ENCODE data around the gene JDP2.

The JDP2 gene

DNA sequence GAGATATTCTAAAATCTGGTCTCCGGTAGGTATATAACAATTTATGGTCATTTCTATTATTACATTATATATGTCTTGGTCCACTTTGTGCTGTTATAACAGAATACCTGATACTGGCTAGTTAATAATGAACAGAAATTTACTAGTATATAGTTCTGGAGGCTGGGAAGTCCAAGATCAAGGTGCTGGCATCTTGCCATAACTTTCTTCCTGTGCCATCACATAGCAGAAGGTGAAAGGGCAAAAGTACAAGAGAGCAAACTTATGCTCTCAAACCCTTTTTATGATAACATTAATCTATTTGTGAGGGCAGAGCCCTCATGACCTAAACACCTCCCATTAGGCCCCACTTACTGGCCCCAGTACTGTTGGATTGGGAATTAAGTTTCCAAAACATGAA lies 76.6 kb downstream of the JDP2 start:
- in situ Hi-C loops (cut with MboI; ENCODE audit: low sequenced_read_pairs) = no loop called here

- in situ Hi-C loops (cut with MboI; ENCODE audit: low sequenced_read_pairs) = no loop called here
Measured at GRCh38 chr14:75506930-75507329, 79.1 kb downstream of the JDP2 start.

DNA sequence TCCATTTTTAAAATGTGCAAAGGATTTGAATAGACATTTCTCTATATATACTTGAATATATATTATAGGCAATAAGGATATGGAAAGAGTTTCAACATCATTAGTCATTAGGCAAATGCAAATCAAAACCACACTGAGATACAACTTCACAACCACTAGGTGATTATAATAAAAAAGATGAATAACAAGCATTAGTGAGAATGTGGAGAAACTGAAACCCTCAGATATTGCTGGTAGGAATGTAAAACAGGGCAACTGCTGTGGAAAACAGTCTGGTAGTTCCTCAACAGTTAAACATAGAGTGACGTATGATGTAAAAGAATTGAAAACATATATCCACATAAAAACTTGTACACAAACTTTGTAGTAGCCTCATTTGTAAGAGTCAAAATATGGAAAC lies 82.7 kb downstream of the JDP2 start:
- in situ Hi-C loops (cut with MboI; ENCODE audit: low sequenced_read_pairs) = no loop called here

DNA sequence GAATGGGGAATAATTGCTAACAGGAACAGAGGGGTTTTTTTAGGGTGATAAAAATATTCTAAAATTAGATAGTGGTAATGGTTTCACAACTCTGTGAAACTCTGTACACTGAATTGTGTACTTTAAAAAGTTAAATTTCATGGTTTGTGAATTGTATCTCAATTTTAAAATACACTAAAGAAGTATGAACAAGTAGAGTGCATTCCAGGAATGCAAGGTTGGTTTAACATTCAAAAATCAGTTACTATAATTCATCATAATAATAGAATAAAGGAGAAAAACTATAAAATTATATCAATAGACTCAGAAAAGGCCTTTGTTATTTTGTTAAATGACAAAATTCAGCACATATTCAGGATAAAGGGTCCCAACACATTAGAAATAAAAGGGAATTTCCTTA lies 83.4 kb downstream of the JDP2 start:
- in situ Hi-C loops (cut with MboI; ENCODE audit: low sequenced_read_pairs) = no loop called here

DNA sequence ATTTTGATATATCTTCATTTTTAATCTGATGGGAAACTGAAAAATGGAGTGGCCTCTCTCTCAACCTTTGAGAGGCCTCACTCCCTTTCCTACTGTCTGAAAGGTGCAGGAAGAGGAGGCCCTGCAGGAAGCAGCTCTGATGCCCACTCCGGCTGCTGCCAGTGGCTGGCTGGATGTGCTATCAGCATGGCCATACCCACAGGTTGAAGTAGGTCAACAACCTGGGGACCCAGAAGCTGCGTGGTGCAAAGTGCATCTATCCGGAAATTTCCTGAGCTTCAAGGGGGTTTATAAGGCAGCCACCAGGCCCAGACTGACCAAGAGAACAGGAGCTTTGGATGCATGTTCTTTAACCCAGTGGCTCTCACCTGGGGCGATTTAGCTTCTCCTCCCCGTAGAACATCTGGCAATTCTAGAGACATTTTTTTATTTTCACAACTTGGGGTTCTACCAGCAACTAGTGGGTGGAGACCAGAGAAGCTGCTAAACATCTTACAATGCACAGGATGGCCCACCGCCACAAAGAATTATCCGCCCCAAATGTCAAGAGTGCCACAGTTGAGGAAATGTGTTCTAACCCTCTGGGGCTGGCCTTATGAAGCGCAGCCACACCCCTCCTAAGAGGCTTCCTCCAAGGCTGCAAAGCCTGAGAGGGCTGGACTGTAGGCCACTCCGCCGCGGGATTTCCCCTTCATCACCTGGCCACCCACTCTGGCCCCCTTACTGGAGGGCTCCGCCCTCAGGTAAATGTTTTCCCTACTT lies 86.3 kb downstream of the JDP2 start:
- in situ Hi-C loops (cut with MboI; ENCODE audit: low sequenced_read_pairs) = no loop called here

GRCh38 chr14:75514673-75515628 lies 87.1 kb downstream of the JDP2 start:
- in situ Hi-C loops (cut with MboI; ENCODE audit: low sequenced_read_pairs) = no loop called here

- in situ Hi-C loops (cut with MboI; ENCODE audit: low sequenced_read_pairs) = no loop called here
Measured at GRCh38 chr14:75515629-75515996, 87.8 kb downstream of the JDP2 start.

- in situ Hi-C loops (cut with MboI; ENCODE audit: low sequenced_read_pairs) = no loop called here
Measured at GRCh38 chr14:75518625-75519024, 90.8 kb downstream of the JDP2 start.

DNA sequence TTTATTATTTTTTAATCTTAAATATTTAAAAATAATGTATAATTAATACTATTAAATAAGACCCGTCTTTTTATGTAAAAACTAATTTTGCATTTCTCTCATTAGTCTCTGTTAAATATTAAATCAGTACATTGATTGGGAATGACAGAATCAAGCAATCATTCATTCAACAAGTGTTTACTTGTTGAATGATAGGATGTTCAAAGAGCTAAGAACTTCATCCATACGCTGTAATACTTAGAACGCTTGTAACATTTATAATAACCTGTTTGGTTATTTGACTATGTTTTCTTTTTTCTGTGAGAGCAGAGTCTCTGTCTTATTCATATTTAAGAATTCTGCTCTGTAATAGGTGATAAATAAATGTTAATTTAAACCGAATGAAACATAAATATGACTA lies 91.6 kb downstream of the JDP2 start:
- in situ Hi-C loops (cut with MboI; ENCODE audit: low sequenced_read_pairs) = no loop called here

DNA sequence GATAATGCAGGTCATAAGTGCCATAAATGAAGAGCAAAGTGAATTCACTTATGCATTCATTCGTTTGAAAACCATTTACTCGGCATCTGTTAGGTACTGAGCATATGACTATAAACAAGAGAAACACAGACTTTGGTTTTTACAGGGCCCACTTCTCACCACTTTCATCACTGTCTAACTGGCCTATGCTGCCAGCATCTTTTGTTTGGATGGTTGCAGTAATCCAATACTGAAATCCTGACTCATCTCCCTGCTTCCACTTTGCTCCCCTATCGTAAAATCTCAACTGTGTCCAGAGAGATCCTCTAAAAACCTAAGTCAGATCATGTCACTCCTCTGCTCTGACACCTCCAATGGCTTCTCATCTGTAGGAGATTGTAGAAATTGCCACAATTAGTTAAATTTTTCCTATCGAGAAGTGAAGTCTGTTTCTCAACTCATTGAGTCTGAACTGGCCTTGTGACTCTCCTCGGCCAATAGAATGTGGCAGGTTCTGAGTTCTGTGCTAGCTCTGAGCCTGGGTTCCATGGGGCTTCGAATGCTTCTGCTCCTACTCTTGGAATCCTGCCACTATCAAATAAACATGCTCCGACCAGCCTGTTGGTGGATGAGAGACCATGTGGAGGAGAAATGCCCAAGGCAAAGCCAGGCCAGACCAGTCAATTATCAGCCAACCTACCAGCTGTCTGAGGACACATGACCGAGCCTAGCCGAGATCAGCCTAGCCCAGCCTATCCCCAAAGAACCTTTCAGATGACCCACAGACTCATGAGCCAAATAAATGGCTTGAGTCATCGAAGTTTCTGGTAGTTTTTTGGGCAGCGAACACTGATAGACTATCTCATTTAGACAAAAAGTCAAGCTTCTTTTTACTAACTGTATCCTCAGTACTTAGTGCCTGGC lies 92.3 kb downstream of the JDP2 start:
- in situ Hi-C loops (cut with MboI; ENCODE audit: low sequenced_read_pairs) = no loop called here

- in situ Hi-C loops (cut with MboI; ENCODE audit: low sequenced_read_pairs) = no loop called here
Measured at GRCh38 chr14:75520852-75521251, 93.0 kb downstream of the JDP2 start.

DNA sequence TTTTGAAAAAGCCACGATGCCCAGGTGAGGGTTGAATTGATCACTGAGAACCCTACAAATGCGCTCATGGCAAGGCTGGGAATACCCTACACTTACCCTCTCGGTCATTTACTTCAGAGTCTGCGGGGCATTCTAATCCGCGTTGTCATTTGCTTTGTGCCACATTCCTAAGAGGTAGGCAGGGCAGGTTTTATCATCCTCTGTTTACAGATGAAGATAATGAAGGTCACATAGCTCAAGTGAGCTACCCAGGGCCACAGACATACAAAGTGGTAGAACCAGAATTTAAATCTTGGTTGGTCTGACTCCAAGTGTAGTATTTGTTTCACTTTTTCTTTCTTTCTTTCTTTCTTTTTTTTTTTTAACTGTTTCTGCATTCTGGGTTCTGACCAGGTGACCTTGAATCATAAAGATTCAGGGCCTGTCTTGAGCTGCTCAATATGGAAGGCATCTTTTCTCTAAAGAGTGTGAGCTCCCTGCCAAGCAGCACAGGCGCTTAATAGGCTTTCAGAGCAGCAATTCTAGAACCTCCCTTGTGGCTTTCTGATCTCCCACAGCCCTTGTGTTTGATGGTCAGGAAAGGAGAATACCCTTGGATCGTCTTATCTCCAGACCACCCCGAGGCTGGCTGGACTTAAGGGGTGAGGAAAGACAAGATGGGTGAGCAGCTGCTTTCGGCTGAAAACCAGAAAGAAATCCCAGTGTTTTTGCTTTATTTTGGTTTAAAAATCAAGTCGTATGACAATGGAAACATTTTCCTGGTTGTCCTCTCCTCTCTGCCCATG lies 93.8 kb downstream of the JDP2 start:
- in situ Hi-C loops (cut with MboI; ENCODE audit: low sequenced_read_pairs) = no loop called here

- in situ Hi-C loops (cut with MboI; ENCODE audit: low sequenced_read_pairs) = no loop called here
Measured at GRCh38 chr14:75522224-75522982, 94.6 kb downstream of the JDP2 start, which contains the start of gene BATF. BATF (plus strand) TSS chr14:75522469; CDS start chr14:75522683, 214 bp downstream.

- in situ Hi-C loops (cut with MboI; ENCODE audit: low sequenced_read_pairs) = no loop called here
Measured at GRCh38 chr14:75522983-75523318, 95.1 kb downstream of the JDP2 start.
